ENCODE data around the gene LYZL1. TPM values are rescaled to one million over a fixed set of nuclear protein-coding genes. Genes with fewer than 3 reads are reported as not detected.
"Not testable (repeated sequence)": the region's sequence is repeated elsewhere in the genome, so short reads cannot be mapped to it uniquely, and the experiment has no call there.

Gene LYZL1
- polyA plus RNA-seq, 2 donors = not detected

DNA sequence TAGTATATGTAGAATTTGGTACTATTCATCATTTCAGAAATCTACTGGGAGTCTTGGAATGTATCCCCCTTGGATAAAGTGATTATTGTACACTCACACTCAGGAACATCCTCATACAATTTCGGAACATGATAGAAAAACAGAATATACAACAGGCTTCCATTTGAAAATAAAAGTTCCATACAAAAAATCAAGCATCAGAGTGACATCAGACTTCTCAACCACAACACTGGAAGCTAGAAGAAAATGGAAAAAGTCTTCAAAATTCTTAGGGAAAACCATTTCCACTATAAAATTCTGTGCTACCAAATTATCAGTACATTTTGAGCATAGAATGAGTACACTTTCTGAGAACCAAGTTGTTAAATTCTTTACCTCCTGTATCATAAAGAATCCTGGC is 8.8 kb downstream of the LYZL1 start:
- Histone ChIP-seq H3K4me1 (ENCODE audit: control insufficient read depth in 2 of 2, insufficient read depth in 2 of 2, low read length in 1 of 2) (no peaks in the 10 kb centered on the region), H3K27me3 (ENCODE audit: control insufficient read depth in 1 of 2, insufficient read depth in 2 of 2, low read length in 2 of 2) (peaks cover 0 to 2% of the 10 kb centered on the region in 2 donors), H3K9me3 (ENCODE audit: control insufficient read depth in 2 of 2, insufficient read depth in 1 of 2, low read depth in 1 of 2, low read length in 1 of 2) (peaks cover 0 to 5% of the 10 kb centered on the region in 2 donors), H3K36me3 (ENCODE audit: control insufficient read depth in 2 of 2, insufficient read depth in 2 of 2, low read length in 1 of 2) (no peaks in the 10 kb centered on the region), H3K27ac (ENCODE audit: low read depth in 2 of 2, low read length in 1 of 2) (no peak overlapping the region), H3K4me3 (ENCODE audit: low read depth in 1 of 2, low read length in 2 of 2) (no peak overlapping the region)
- WGBS, 2 donors = 56 to 58% methylated on average over 1 of the region's 1 CpG

DNA sequence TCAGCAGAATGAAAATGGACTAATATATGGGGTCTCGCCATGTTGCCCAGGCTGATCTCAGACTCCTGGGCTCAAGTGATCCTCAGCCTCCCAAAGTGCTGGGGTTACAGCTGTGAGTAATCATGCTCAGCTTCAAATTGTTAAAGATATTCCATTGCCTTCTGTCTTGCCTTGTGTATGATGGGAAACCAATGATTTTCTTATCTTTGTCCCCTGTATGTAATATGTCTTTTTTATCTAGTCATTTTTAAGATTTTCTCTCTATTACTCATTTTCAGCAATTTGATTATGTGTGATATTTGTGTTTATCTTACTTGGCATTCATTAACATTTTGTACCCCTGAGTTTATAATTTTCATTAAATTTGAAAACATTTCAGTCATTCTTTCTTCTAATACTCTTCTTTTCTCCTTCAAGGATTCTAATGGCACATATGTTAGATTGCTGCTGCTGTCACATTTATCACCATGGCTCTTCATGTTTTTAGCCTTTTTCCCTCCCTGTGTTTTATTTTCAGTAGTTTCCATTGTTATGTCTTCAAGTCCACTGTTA is 12.6 kb downstream of the LYZL1 start:
- Histone ChIP-seq H3K4me1 (ENCODE audit: control insufficient read depth in 2 of 2, insufficient read depth in 2 of 2, low read length in 1 of 2) (no peaks in the 10 kb centered on the region), H3K4me3 (ENCODE audit: low read depth in 1 of 2, low read length in 2 of 2) (no peak overlapping the region), H3K9me3 (ENCODE audit: control insufficient read depth in 2 of 2, insufficient read depth in 1 of 2, low read depth in 1 of 2, low read length in 1 of 2) (peaks cover 0 to 5% of the 10 kb centered on the region in 2 donors), H3K27me3 (ENCODE audit: control insufficient read depth in 1 of 2, insufficient read depth in 2 of 2, low read length in 2 of 2) (peaks cover 2 to 3% of the 10 kb centered on the region in 2 donors), H3K27ac (ENCODE audit: low read depth in 2 of 2, low read length in 1 of 2) (no peak overlapping the region), H3K36me3 (ENCODE audit: control insufficient read depth in 2 of 2, insufficient read depth in 2 of 2, low read length in 1 of 2) (no peaks in the 10 kb centered on the region)
- WGBS, 2 donors = 89 to 92% methylated on average over 1 of the region's 1 CpG

DNA sequence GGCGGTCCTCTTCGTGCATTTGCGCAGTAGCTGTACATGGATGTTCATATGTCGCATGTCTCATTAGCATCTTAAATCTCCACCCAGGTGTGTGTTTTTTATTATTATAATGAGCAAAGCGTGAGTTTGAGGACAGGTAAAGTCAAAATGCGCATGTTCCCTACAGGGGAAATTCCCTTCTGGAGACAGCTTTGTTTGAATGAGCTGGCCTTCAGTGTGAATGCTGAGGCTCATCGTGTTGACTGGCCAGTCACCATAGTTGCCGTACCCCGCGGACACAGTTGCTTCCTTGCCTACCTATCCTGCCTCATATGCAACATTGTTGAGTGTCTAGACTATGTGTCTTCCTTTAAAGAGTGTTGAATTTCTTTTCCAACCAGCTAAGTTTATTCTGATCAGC is 13.6 kb downstream of the LYZL1 start:
- Histone ChIP-seq H3K36me3 (ENCODE audit: control insufficient read depth in 2 of 2, insufficient read depth in 2 of 2, low read length in 1 of 2) (no peaks in the 10 kb centered on the region), H3K9me3 (ENCODE audit: control insufficient read depth in 2 of 2, insufficient read depth in 1 of 2, low read depth in 1 of 2, low read length in 1 of 2) (peaks cover 0 to 5% of the 10 kb centered on the region in 2 donors), H3K4me3 (ENCODE audit: low read depth in 1 of 2, low read length in 2 of 2) (no peak overlapping the region), H3K27ac (ENCODE audit: low read depth in 2 of 2, low read length in 1 of 2) (no peak overlapping the region), H3K4me1 (ENCODE audit: control insufficient read depth in 2 of 2, insufficient read depth in 2 of 2, low read length in 1 of 2) (no peaks in the 10 kb centered on the region), H3K27me3 (ENCODE audit: control insufficient read depth in 1 of 2, insufficient read depth in 2 of 2, low read length in 2 of 2) (peaks cover 2 to 3% of the 10 kb centered on the region in 2 donors)
- WGBS, 2 donors = 92 to 94% methylated on average over 10 of the region's 10 CpGs

DNA sequence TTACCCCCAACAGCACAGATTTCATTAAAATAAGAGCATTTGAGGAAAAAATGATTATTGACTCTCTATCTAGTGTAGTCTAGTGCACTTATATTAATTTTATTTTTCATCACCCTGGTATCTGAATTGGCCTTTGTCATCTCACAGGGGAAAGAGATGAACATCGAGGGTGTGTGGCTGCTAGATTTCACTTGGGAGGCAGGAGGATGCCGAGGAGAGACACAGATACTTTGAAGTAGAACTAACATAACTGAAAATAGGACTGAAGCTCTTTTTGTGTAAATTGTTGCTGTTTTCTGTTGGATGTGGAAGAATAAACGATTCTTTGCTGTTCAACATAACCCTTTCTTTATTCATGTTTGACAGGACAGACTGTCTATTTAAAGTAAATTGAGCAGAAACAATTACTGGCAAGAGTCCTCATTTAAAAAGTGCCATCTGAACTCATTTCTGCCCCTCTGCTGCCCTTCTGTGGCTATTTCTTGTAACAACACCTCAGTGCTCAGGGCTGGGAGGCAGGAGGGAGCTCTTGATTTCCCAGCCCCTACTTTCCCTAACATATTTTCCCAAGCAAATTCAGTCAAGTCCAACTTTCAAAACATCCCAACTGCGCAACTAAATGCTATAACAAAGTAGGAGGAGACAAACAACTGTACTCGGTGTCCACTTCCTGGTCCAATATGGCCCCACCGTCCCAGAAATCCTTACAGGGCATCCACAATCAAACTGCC is 15.6 kb downstream of the LYZL1 start:
- Histone ChIP-seq H3K27me3 (ENCODE audit: control insufficient read depth in 1 of 2, insufficient read depth in 2 of 2, low read length in 2 of 2) (peaks cover 0 to 3% of the 10 kb centered on the region in 2 donors), H3K27ac (ENCODE audit: low read depth in 2 of 2, low read length in 1 of 2) (no peak overlapping the region), H3K36me3 (ENCODE audit: control insufficient read depth in 2 of 2, insufficient read depth in 2 of 2, low read length in 1 of 2) (no peaks in the 10 kb centered on the region), H3K4me3 (ENCODE audit: low read depth in 1 of 2, low read length in 2 of 2) (no peak overlapping the region), H3K4me1 (ENCODE audit: control insufficient read depth in 2 of 2, insufficient read depth in 2 of 2, low read length in 1 of 2) (no peaks in the 10 kb centered on the region), H3K9me3 (ENCODE audit: control insufficient read depth in 2 of 2, insufficient read depth in 1 of 2, low read depth in 1 of 2, low read length in 1 of 2) (peaks cover 0 to 5% of the 10 kb centered on the region in 2 donors)
- WGBS, 2 donors = 14 to 22% methylated on average over 6 of the region's 6 CpGs

DNA sequence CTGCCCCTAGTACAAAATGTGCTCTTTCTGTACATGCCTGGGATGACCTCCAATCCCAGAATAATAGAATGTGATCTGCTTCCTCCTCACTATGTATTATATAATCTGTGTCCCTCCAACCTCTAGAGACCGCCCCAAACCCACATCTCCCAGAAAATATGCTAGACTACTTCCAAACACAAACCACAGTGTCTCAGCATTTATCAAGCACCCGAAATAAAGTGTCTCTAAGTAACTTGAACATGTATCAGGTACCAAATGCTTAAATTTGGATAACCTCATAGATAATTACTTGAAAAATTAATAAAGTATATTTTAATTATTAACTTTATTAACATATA is 16.1 kb downstream of the LYZL1 start:
- Histone ChIP-seq H3K4me1 (ENCODE audit: control insufficient read depth in 2 of 2, insufficient read depth in 2 of 2, low read length in 1 of 2) (no peaks in the 10 kb centered on the region), H3K27ac (ENCODE audit: low read depth in 2 of 2, low read length in 1 of 2) (no peak overlapping the region), H3K9me3 (ENCODE audit: control insufficient read depth in 2 of 2, insufficient read depth in 1 of 2, low read depth in 1 of 2, low read length in 1 of 2) (peaks cover 0 to 5% of the 10 kb centered on the region in 2 donors), H3K36me3 (ENCODE audit: control insufficient read depth in 2 of 2, insufficient read depth in 2 of 2, low read length in 1 of 2) (no peaks in the 10 kb centered on the region), H3K27me3 (ENCODE audit: control insufficient read depth in 1 of 2, insufficient read depth in 2 of 2, low read length in 2 of 2) (peaks cover 0 to 3% of the 10 kb centered on the region in 2 donors), H3K4me3 (ENCODE audit: low read depth in 1 of 2, low read length in 2 of 2) (no peak overlapping the region)
- WGBS, 2 donors = 57 to 68% methylated on average over 2 of the region's 2 CpGs

DNA sequence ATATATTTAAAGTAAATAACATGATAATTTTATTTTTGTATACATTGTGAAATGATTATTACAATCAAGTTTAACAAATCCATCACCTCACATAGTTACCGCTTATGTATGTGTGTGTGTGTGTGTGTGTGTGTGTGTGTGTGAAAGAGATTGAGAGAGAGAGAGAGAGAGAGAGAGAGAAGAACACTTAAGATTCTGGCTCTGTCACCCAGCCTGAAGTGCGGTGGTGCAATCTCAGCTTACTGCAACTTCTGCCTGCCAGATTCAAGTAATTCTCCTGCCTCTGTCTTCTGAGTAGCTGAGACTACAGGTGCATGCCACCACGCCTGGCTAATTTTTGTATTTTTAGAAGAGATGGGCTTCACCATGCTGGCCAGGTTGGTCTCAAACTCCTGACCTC is 17.8 kb downstream of the LYZL1 start:
- Histone ChIP-seq H3K4me3 (ENCODE audit: low read depth in 1 of 2, low read length in 2 of 2) (no peak overlapping the region), H3K36me3 (ENCODE audit: control insufficient read depth in 2 of 2, insufficient read depth in 2 of 2, low read length in 1 of 2) (no peaks in the 10 kb centered on the region), H3K27ac (ENCODE audit: low read depth in 2 of 2, low read length in 1 of 2) (no peak overlapping the region), H3K27me3 (ENCODE audit: control insufficient read depth in 1 of 2, insufficient read depth in 2 of 2, low read length in 2 of 2) (peaks cover 0 to 3% of the 10 kb centered on the region in 2 donors), H3K9me3 (ENCODE audit: control insufficient read depth in 2 of 2, insufficient read depth in 1 of 2, low read depth in 1 of 2, low read length in 1 of 2) (no peaks in the 10 kb centered on the region), H3K4me1 (ENCODE audit: control insufficient read depth in 2 of 2, insufficient read depth in 2 of 2, low read length in 1 of 2) (no peaks in the 10 kb centered on the region)
- WGBS, 2 donors = 72 to 76% methylated on average over 3 of the region's 3 CpGs

DNA sequence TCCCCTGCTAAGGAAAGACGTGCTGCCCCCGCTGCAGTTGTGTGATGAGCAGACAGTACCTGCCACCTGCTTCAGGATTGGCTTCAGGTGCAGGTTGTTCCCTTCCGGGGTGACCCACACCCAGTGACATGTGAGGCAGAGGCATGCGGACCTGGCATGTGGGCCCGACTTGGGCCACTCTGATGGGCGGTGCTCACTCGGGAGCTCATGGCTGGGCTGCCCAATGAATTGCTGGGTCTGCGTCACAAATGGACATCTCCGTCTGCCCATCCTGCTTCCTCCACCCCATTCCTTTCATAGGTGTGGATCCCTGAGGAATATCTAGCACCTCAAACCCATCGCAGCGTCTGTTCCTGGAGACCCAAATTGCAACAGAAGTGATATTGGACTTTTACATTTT is 19.3 kb downstream of the LYZL1 start:
- H3K9me3 ChIP-seq (ENCODE audit: control insufficient read depth in 2 of 2, insufficient read depth in 1 of 2, low read depth in 1 of 2, low read length in 1 of 2); H3K27ac ChIP-seq (ENCODE audit: low read depth in 2 of 2, low read length in 1 of 2); H3K4me1 ChIP-seq (ENCODE audit: control insufficient read depth in 2 of 2, insufficient read depth in 2 of 2, low read length in 1 of 2); H3K4me3 ChIP-seq (ENCODE audit: low read depth in 1 of 2, low read length in 2 of 2); H3K36me3 ChIP-seq (ENCODE audit: control insufficient read depth in 2 of 2, insufficient read depth in 2 of 2, low read length in 1 of 2); H3K27me3 ChIP-seq (ENCODE audit: control insufficient read depth in 1 of 2, insufficient read depth in 2 of 2, low read length in 2 of 2): not testable (repeated sequence)
- WGBS, 2 donors = 79 to 84% methylated on average over 11 of the region's 11 CpGs

DNA sequence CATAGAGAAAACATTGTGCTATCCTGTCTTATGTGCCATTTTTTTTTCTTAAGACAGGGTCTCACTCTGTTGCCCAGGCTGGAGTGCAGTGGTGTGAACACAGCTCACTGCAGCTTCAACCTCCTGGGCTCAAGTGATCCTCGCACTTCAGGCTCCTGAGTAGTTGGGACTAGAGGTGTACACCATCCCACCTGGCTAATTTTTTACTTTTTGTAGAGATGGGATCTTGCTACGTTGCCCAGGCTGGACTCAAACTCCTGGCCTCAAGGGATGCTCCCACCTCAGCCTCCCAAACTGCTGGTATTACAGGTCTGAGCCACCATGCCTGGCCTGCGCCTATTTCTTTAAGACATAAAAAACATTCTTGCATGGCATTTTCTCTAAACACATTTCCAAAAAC is 20.6 kb downstream of the LYZL1 start:
- Histone ChIP-seq H3K9me3 (ENCODE audit: control insufficient read depth in 2 of 2, insufficient read depth in 1 of 2, low read depth in 1 of 2, low read length in 1 of 2) (peaks cover 0 to 3% of the 10 kb centered on the region in 2 donors), H3K4me3 (ENCODE audit: low read depth in 1 of 2, low read length in 2 of 2) (no peak overlapping the region), H3K27ac (ENCODE audit: low read depth in 2 of 2, low read length in 1 of 2) (no peak overlapping the region), H3K4me1 (ENCODE audit: control insufficient read depth in 2 of 2, insufficient read depth in 2 of 2, low read length in 1 of 2) (no peaks in the 10 kb centered on the region), H3K36me3 (ENCODE audit: control insufficient read depth in 2 of 2, insufficient read depth in 2 of 2, low read length in 1 of 2) (no peaks in the 10 kb centered on the region), H3K27me3 (ENCODE audit: control insufficient read depth in 1 of 2, insufficient read depth in 2 of 2, low read length in 2 of 2) (no peaks in the 10 kb centered on the region)
- WGBS, 2 donors = 64 to 86% methylated on average over 3 of the region's 3 CpGs

DNA sequence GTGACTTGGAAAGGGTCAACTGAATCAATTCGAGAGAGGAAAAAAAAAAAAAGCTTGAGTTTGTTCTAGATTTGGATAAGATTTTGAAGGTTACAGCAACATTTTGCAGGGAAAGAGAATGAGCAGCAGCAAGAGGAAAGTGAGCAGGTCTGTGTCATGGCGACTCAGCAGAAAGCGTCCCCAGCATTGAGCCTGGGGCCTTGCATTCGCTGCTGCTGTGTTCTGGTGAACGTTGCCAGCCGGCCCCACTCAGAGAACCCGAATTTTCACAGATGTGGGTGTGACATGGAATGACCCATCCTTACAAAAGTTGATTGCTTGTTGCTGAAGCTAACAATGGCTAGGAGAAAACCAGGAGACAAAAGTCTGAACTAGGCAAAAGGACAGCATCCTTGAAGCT is 21.6 kb downstream of the LYZL1 start:
- not testable (repeated sequence) for H3K9me3 ChIP-seq (ENCODE audit: control insufficient read depth in 2 of 2, insufficient read depth in 1 of 2, low read depth in 1 of 2, low read length in 1 of 2); H3K27me3 ChIP-seq (ENCODE audit: control insufficient read depth in 1 of 2, insufficient read depth in 2 of 2, low read length in 2 of 2); H3K4me1 ChIP-seq (ENCODE audit: control insufficient read depth in 2 of 2, insufficient read depth in 2 of 2, low read length in 1 of 2); H3K36me3 ChIP-seq (ENCODE audit: control insufficient read depth in 2 of 2, insufficient read depth in 2 of 2, low read length in 1 of 2); H3K27ac ChIP-seq (ENCODE audit: low read depth in 2 of 2, low read length in 1 of 2); H3K4me3 ChIP-seq (ENCODE audit: low read depth in 1 of 2, low read length in 2 of 2)
- WGBS, 2 donors = 68 to 72% methylated on average over 7 of the region's 7 CpGs

DNA sequence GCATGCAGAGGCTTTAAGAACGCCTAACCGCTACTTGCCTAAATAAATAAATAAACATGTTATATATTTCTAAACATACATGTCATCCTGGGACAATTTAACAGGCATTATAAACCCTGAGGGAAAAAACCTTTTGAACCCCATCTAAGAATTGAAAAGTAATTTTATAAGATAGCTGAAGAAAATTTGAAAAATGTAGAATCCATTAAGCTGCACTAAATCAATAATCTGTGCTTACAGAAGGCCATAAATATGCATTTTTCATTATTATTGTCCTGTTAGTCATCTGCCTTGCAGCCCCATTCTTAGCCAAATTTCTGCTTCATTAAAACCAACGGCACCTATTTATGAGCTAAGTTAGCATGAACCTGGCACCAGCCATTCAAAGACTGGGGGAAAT is 24.2 kb downstream of the LYZL1 start:
- Histone ChIP-seq H3K4me1 (ENCODE audit: control insufficient read depth in 2 of 2, insufficient read depth in 2 of 2, low read length in 1 of 2) (no peaks in the 10 kb centered on the region), H3K9me3 (ENCODE audit: control insufficient read depth in 2 of 2, insufficient read depth in 1 of 2, low read depth in 1 of 2, low read length in 1 of 2) (peaks cover 2 to 3% of the 10 kb centered on the region in 2 donors), H3K4me3 (ENCODE audit: low read depth in 1 of 2, low read length in 2 of 2) (no peak overlapping the region), H3K27me3 (ENCODE audit: control insufficient read depth in 1 of 2, insufficient read depth in 2 of 2, low read length in 2 of 2) (no peaks in the 10 kb centered on the region), H3K36me3 (ENCODE audit: control insufficient read depth in 2 of 2, insufficient read depth in 2 of 2, low read length in 1 of 2) (no peaks in the 10 kb centered on the region), H3K27ac (ENCODE audit: low read depth in 2 of 2, low read length in 1 of 2) (no peak overlapping the region)
- 75 to 86% methylated on average over 3 of the region's 3 CpGs for WGBS, 2 donors

Measured in esophagus (tissue), 2 donors.